HPDE6-E6E7 (cell line): ENCODE data around the gene KRTAP2-2.
A peak's percentile ranks its signal among the peaks of the same experiment; 100 is the strongest.
"Not testable (repeated sequence)": the region's sequence is repeated elsewhere in the genome, so short reads cannot be mapped to it uniquely, and the experiment has no call there.

Experiments
- DNase-seq: peaks from one replicate; pipeline ENCODE4 v3.0.0; 2011; ENCODE audit warnings: missing footprints; ENCODE audit errors: extremely low spot score

Gene KRTAP2-2

DNA sequence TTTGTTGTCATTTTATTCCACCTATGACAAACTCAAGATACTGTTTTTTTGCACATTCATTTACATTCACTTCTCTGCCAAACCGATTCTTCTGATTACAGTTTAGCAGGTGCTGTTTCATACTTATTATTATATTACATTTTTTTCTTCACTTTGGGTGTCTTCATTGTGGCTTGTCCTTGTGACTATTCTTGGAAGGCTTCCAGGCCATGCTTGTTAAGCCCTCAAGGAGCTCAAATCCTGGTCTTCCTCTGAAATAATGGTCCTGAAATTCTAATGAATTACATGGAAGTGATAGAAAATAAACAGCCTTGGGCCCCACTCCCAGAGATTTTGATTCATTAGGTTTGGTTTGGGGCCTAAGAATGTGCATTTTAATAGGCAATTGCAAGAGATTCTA, 9.3 kb upstream of the KRTAP2-2 start:
- no peak for DNase-seq

- DNase-seq, result no peak
Measured at GRCh38 chr17:41063449-41063848, 8.4 kb upstream of the KRTAP2-2 start.

DNA sequence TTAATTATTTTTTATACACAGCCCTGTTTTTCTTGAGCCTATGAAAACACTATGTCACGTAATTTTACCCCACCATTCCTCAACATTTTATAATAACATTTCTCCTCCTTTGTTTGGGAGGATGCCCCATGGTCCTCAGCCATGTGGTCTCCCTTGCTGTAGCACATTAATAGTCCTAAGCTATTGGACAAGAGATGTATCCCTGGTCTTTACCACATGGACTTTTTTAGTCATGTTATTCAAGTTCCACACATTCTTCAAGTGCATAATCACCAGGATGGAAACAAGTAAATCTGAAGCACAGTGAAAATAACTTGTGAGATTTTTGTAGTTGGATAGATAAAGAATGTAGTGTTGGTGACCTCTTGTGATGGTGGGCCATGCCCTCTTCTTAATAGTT, 6.9 kb upstream of the KRTAP2-2 start:
- no peak for DNase-seq

DNA sequence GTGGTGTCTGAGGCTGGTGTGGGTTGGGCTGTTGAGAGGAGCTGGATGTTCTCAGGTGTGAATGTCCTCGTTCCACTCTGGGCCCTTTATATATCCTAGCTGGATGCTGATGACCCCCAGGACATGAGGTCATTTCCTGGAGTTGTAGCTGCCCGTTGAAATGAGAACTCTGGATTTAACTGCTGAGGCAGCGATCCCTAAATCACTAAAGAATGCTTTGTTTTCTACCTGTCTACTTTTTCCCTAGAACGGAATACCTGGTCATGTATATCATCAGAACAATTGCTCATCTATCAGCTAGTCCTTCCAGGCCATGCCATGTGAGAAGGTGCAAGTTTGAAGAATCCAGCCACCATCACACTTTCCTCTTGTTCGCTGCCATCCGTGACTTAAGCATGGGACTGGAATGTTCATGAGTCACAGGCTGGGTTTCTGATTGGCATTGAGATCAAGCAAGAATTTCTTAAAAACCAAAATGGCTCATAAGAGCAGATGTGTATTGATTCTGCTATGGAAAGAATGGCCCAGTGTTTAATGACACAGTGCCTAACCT, 5.1 kb upstream of the KRTAP2-2 start, which contains the start of gene KRTAP2-3:
Gene KRTAP2-3 (minus strand): TSS at position 63 of the 553 bp plus-strand sequence. CDS start 64 bp downstream, outside the sequence.
- DNase-seq, result peak; percentile 50

GRCh38 chr17:41059276-41060051, 4.4 kb upstream of the KRTAP2-2 start:
- peak; percentile 31 for DNase-seq

GRCh38 chr17:41058741-41059140, 3.7 kb upstream of the KRTAP2-2 start:
- no peak for DNase-seq

DNA sequence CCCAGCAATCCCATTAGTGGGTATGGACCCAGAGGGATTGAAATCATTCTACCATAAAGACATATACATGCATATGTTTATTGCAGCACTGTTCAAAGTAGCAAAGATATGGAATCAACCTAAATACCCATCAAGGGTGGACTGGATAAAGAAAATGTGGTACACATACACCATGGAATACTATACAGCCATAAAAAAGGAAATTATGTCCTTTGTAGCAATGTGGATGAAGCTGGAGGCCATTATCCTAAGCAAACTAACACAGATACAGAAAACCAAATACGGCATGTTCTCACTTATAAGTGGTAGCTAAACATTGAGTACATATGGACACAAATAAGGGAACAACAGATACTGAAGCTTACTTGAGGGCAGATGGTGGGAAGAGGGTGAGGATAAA, 2.5 kb upstream of the KRTAP2-2 start:
- no peak for DNase-seq

DNA sequence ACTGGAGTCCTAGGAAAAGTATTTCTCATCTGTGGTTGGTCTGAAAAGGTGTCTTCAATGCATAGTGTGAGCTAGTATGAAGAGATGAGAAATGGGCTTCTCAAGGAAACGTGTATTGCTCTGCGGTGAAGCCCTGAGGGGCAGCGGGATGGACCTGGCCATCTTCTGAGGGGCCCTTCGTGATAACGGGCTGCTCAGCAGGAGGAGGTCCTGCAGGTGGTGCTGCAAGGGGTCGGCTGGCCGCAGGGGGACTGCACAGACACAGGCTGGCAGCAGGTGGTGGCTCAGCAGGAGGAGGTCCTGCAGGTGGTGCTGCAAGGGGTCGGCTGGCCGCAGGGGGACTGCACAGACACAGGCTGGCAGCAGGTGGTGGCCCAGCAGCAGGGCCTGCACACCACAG, 474 bp downstream of the KRTAP2-2 start:
- DNase-seq, result not testable (repeated sequence)

- DNase-seq, result no peak
Measured at GRCh38 chr17:41054025-41054424, 1.0 kb downstream of the KRTAP2-2 start.

DNA sequence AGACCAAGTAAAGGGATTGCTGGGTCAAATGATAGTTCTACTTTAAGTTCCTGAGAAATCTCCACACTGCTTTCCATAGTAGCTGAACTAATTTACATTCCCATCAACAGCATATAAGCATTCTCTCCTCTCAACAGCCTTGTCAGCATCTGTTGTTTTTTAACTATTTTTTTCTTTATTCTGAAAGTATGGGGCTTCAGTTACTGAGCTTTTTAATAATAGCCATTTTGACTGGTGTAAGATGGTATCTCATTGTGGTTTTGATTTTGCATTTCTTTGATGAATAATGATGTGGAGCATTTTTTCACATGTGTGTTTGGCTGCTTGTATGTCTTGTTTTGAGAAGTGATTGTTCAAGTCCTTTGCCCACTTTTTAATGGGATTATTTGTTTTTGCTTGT, 2.5 kb downstream of the KRTAP2-2 start:
- DNase-seq, result no peak

GRCh38 chr17:41049110-41049509, 5.9 kb downstream of the KRTAP2-2 start:
- DNase-seq, result peak; percentile 22

DNA sequence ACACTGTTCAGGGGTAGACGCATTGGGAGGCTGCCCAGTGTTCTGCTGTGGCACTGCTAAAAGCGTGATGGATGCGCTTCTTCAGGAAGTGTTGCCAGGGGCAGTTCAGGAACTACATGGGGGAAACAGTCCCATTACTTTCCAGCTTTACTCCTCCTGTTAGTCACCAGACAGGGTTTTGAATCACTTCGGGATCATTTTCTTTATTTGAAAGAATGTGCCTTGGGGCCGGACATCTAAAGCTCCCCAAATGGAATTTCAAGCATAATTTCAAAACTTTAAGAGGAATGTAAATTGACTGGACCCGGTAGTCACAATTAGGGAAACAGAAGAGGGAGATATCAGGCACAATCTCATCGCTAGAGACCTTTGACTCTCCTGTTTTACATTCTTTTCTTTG, 6.6 kb downstream of the KRTAP2-2 start:
- DNase-seq, result peak; percentile 20

DNA sequence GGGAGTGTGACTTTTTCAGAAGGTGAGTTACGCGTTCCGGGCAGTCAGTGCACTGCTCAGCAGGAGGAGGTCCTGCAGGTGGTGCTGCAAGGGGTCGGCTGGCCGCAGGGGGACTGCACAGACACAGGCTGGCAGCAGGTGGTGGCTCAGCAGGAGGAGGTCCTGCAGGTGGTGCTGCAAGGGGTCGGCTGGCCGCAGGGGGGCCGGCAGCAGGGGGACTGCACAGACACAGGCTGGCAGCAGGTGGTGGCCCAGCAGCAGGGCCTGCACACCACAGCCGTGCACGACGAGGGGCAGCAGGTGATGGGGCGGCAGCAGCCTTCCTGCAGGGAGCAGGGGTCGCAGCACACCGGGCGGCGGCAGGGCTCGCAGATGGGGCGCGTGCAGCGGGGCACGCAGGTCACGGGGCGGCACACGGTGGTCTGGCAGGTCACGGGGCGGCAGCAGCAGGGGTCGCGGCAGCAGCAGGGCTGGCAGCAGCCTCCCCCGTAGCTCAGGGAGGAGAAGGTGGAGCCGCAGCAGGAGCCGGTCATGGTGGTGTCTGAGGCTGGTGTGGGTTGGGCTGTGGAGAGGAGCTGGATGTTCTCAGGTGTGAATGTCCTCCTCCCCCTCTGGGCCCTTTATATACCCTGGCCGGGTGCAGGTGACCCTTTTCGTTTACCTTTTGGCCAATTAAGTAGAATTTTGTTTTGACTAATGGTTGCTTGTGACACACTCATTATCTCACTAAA, 8.1 kb downstream of the KRTAP2-2 start, which contains the start of gene KRTAP2-1:
Gene KRTAP2-1 (minus strand): TSS at position 582 of the 731 bp plus-strand sequence. CDS start 49 bp downstream, at position 533.
- not testable (repeated sequence) for DNase-seq

DNA sequence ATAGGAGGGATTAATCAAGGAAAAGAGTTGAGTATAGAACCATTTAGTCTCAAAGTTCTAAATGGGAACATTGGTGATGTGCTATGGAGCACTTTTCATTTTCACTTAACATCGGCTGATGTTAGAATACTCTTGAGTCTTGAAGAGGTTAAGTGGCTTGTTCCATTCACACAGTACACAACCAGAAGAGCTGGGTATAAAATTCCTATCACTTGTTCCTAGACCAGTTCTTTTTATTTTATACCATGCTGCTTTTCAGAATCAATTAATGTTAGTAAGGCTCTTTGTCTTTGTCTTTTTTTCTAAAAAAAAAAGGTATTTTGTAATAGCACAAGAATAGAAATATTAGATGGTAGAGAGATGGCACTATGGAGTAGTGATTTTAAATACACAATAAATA, 12.1 kb downstream of the KRTAP2-2 start:
- no peak for DNase-seq

- not testable (repeated sequence) for DNase-seq
Measured at GRCh38 chr17:41040783-41041571, 14.1 kb downstream of the KRTAP2-2 start, which contains the start of gene KRTAP1-1. Gene KRTAP1-1 (minus strand): TSS chr17:41041450. CDS start chr17:41041397, 53 bp downstream.

GRCh38 chr17:41037853-41038350, 17.1 kb downstream of the KRTAP2-2 start:
- DNase-seq, result no peak

GRCh38 chr17:41034346-41034935, 20.6 kb downstream of the KRTAP2-2 start, which contains the start of gene KRTAP1-3:
Gene KRTAP1-3 (minus strand): TSS chr17:41034874. CDS start chr17:41034821, 53 bp downstream.
- not testable (repeated sequence) for DNase-seq

DNA sequence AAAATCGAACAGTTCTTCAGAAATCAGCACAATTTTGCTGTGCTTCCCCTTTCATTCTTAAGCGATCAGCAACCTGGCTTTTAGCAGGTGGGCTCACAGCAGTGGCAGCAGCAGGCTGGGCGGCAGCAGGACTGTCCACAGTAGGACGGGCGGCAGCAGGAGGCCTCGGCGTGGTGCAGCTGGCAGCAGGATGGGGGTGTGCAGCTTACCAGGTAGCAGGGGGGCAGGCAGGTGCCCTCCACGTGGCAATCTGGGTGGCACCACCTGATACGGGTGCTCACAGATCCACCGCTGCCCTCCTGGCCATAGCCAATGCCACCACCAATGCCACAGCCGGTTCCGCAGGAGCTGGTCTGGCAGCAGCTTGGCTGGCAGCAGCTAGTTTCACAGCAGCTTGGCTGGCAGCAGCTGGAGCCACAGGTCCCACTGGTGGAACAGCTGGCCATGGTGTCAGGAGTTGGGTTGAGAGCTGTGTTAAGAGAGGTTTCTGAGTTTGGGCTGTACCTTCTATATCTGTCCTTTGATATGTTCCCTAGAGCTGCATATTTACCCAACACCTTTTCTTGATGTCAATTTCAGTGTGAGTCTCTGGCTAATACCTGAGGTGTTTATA, 25.3 kb downstream of the KRTAP2-2 start, which contains the start of gene KRTAP1-4:
Gene KRTAP1-4 (minus strand): TSS at position 563 of the 613 bp plus-strand sequence. CDS start 117 bp downstream, at position 446.
- no peak for DNase-seq

GRCh38 chr17:41026715-41027471, 28.1 kb downstream of the KRTAP2-2 start, which contains the start of gene KRTAP1-5:
Gene KRTAP1-5 (minus strand): TSS chr17:41027208. CDS start chr17:41027155, 53 bp downstream.
- DNase-seq, result no peak
